Stromal cell of bone marrow (primary cell): ENCODE results near the gene GRIK5.
"Not testable (repeated sequence)": the region's sequence is repeated elsewhere in the genome, so short reads cannot be mapped to it uniquely, and the experiment has no call there.

Source experiments
- DNase-seq: peaks from one replicate; pipeline ENCODE4 v3.0.0-alpha.2; 2012; ENCODE audit warnings: low read depth

GRIK5 gene

GRCh38 chr19:42069619-42070351 lies at the start of gene GRIK5:
Gene GRIK5, minus strand, starts transcription at chr19:42070206. Its CDS starts 4,436 bp downstream, at chr19:42065770.
- no peak for DNase-seq

- DNase-seq = no peak
These were observed 47.1 kb upstream of the GRIK5 start for GRCh38 chr19:42117076-42117475.

- no peak for DNase-seq
These were observed 46.5 kb upstream of the GRIK5 start for GRCh38 chr19:42116308-42117075.

- DNase-seq = no peak
These were observed 45.7 kb upstream of the GRIK5 start for GRCh38 chr19:42115705-42116104.

- DNase-seq = no peak
These were observed 45.2 kb upstream of the GRIK5 start for GRCh38 chr19:42115219-42115618.

GRCh38 chr19:42114412-42114811 lies 44.4 kb upstream of the GRIK5 start:
- DNase-seq = no peak

GRCh38 chr19:42113641-42114348 lies 43.8 kb upstream of the GRIK5 start:
- peak; percentile 97 for DNase-seq

GRCh38 chr19:42111811-42112210 lies 41.8 kb upstream of the GRIK5 start:
- no peak for DNase-seq

GRCh38 chr19:42111384-42111783 lies 41.4 kb upstream of the GRIK5 start:
- peak; percentile 89 for DNase-seq

GRCh38 chr19:42110658-42111057 lies 40.7 kb upstream of the GRIK5 start:
- DNase-seq = no peak

- no peak for DNase-seq
These were observed 39.9 kb upstream of the GRIK5 start for GRCh38 chr19:42109896-42110295.

GRCh38 chr19:42108527-42109389 lies 38.8 kb upstream of the GRIK5 start:
- DNase-seq = peak; percentile 74

GRCh38 chr19:42105368-42105767 lies 35.4 kb upstream of the GRIK5 start:
- no peak for DNase-seq

GRCh38 chr19:42102877-42103276 lies 32.9 kb upstream of the GRIK5 start:
- no peak for DNase-seq

- DNase-seq = not testable (repeated sequence)
These were observed 30.2 kb upstream of the GRIK5 start for GRCh38 chr19:42100241-42100640.

GRCh38 chr19:42099336-42099925 lies 29.4 kb upstream of the GRIK5 start:
- DNase-seq = no peak

- no peak for DNase-seq
These were observed 28.8 kb upstream of the GRIK5 start for GRCh38 chr19:42098781-42099180.

GRCh38 chr19:42097461-42097860 lies 27.5 kb upstream of the GRIK5 start:
- no peak for DNase-seq

GRCh38 chr19:42096255-42096837 lies 26.3 kb upstream of the GRIK5 start:
- DNase-seq = no peak

GRCh38 chr19:42095814-42096230 lies 25.8 kb upstream of the GRIK5 start:
- DNase-seq = no peak
